Measurements from ENCODE around the gene DNAJB8.

DNAJB8 gene

DNA sequence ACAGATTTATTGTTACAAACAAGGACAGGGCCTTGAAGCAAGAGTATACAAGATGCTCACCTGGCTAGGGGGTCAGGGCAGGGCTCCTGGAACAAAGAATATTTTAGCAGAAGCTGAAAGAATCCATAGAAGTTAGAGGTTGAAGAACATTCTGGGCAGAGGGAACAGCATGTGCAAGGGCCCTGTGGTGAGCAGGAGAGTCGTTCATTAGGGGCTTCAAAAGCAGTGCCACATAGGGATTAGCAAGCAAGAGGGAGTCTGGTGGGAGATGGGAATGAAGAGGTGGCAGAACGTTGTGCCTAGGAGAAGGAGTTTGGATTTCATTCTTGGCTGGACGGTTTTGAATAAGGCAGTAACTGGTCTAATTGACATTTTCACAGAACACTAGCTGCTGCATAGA lies 22.9 kb downstream of the DNAJB8 start:
- Mint-ChIP-seq H3K4me3 (no peak overlapping the region), H3K27ac (no peak overlapping the region), H3K9me3 (peaks cover 9% of the 10 kb centered on the region), H3K4me1 (no peaks in the 10 kb centered on the region), H3K36me3 (ENCODE audit: low read depth) (no peaks in the 10 kb centered on the region), H3K27me3 (ENCODE audit: low read depth) (peaks cover 59% of the 10 kb centered on the region)
- TF ChIP-seq, protein P1, sequence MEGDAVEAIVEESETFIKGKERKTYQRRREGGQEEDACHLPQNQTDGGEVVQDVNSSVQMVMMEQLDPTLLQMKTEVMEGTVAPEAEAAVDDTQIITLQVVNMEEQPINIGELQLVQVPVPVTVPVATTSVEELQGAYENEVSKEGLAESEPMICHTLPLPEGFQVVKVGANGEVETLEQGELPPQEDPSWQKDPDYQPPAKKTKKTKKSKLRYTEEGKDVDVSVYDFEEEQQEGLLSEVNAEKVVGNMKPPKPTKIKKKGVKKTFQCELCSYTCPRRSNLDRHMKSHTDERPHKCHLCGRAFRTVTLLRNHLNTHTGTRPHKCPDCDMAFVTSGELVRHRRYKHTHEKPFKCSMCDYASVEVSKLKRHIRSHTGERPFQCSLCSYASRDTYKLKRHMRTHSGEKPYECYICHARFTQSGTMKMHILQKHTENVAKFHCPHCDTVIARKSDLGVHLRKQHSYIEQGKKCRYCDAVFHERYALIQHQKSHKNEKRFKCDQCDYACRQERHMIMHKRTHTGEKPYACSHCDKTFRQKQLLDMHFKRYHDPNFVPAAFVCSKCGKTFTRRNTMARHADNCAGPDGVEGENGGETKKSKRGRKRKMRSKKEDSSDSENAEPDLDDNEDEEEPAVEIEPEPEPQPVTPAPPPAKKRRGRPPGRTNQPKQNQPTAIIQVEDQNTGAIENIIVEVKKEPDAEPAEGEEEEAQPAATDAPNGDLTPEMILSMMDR (IDR thresholded peaks at IDR 0.05; ENCODE audit: unreplicated experiment in 3 of 3) = no peak

DNA sequence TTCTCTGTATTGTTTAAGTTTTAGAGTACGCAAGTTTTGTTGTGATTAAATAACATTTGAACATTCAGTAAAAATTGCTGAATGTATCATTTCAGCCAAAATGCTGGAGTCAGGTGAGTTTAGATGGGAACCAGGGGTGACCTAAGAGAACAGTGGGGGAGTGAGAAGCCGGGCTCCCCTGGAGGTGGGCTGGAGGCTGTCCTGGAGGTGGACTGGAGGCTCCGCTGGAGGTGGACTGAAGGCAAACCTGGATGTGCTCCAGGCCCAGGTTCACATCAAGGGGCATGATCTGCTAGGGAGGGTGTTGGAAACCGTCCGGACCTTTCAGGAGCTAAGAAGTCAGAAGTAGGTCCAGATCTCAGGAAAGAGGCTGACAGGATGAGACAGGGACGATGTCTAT lies 23.7 kb downstream of the DNAJB8 start:
- Mint-ChIP-seq H3K4me1 (no peaks in the 10 kb centered on the region), H3K9me3 (peaks cover 6% of the 10 kb centered on the region), H3K27ac (no peak overlapping the region), H3K36me3 (ENCODE audit: low read depth) (no peaks in the 10 kb centered on the region), H3K4me3 (no peak overlapping the region), H3K27me3 (ENCODE audit: low read depth) (peaks cover 52% of the 10 kb centered on the region)
- TF ChIP-seq, protein P1 (IDR thresholded peaks at IDR 0.05; ENCODE audit: unreplicated experiment in 3 of 3) = no peak

DNA sequence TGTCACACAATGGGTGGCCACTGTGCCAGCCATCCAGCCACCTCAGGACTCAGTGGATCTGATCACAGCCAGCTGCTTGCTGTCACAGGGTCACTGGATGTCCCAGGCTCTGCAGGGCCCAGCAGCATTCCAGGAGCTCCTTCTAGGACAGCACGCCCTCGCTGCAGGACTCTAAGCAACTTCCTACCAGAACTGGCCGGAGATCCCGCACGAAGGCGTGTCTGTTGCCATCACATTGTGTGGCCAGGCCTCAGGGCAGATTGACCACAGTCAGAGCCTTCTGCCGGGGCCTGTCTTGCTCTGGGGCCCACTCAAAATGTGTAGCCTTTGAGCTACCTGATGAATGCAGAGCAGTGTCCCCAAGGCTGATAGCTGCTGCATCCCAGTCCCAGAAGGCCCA lies 24.6 kb downstream of the DNAJB8 start:
- Mint-ChIP-seq H3K4me3 (no peak overlapping the region), H3K27ac (no peak overlapping the region), H3K4me1 (no peaks in the 10 kb centered on the region), H3K36me3 (ENCODE audit: low read depth) (no peaks in the 10 kb centered on the region), H3K9me3 (peaks cover 3% of the 10 kb centered on the region), H3K27me3 (ENCODE audit: low read depth) (peaks cover 49% of the 10 kb centered on the region)
- TF ChIP-seq, protein P1 (IDR thresholded peaks at IDR 0.05; ENCODE audit: unreplicated experiment in 3 of 3) = no peak

DNA sequence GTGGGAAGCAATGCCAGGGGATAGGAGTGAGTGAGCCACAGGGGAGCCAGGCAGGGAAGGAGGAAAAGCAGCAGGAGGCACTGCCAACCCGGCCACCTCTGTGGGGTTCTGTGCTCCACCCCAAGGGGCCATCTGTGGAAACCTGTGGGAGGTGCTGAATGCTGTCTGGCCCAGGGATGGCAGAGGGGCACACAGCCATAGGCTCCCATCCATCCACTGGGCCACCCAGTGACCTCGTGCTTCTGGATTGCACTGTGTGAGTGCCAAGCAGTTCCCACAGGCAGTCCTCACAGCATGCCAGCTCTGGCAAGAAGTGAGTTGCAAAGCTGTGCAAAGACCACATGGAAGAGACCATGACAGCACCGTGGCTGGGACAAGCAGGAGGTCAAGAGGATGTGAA lies 27.5 kb downstream of the DNAJB8 start:
- Mint-ChIP-seq H3K27ac (no peak overlapping the region), H3K4me3 (no peak overlapping the region), H3K4me1 (no peaks in the 10 kb centered on the region), H3K36me3 (ENCODE audit: low read depth) (no peaks in the 10 kb centered on the region), H3K27me3 (ENCODE audit: low read depth) (peaks cover 59% of the 10 kb centered on the region), H3K9me3 (no peaks in the 10 kb centered on the region)
- TF ChIP-seq, protein P1 (IDR thresholded peaks at IDR 0.05; ENCODE audit: unreplicated experiment in 3 of 3) = no peak

DNA sequence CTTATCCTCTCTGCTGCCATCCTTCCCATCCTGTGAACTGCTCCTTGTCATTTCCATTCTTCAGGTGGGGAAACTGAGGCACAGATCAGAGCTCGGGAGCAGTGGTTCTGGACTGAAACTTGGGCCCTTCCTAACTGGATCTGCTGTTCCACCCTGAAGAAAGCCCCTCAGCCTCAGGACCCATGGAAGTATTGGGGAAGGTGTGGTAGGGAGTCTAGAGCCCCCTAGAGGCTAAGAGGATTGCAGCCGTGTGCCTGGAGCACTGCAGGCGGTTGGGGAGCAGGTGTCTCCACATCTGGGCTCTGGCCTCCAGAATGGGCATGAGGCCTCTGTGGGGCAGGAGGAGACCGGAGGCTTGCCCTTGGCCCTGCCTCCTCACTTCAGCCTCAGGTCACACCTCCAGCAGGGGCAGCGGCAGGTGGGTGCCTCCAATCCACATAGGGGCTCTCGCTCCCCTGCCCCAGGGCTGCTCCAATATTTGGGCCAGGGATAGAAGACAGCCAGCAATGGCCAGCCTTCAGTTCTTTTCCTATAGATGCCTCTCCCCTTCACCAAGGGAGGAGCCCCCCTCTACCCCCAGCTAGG lies 28.1 kb downstream of the DNAJB8 start:
- Mint-ChIP-seq H3K36me3 (ENCODE audit: low read depth) (no peaks in the 10 kb centered on the region), H3K4me3 (no peak overlapping the region), H3K27ac (no peak overlapping the region), H3K9me3 (no peaks in the 10 kb centered on the region), H3K4me1 (no peaks in the 10 kb centered on the region), H3K27me3 (ENCODE audit: low read depth) (peaks cover 59% of the 10 kb centered on the region)
- TF ChIP-seq, protein P1 (IDR thresholded peaks at IDR 0.05; ENCODE audit: unreplicated experiment in 3 of 3) = peak in 1 of 3 experiments; percentile 23

DNA sequence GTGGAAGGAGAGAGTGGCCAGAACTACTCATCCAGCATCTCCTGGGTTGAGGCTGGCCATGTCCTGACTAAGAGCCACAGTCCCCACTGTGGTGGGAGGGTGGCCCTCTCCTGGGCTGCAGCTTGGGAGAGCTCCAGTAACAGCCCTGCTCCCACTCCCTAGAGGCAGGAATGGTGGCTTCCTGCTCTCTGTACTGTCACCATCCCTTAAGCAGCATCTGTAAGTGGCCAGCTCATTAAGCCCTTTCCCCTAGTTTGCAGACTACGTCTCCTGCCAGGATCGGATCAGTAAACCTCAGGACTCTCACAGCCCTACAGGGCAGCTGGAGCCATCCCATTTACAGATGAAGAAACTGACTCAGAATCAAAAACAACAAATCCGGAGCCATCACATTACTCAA lies 30.5 kb downstream of the DNAJB8 start:
- Mint-ChIP-seq H3K27ac (no peak overlapping the region), H3K9me3 (no peaks in the 10 kb centered on the region), H3K36me3 (ENCODE audit: low read depth) (no peaks in the 10 kb centered on the region), H3K27me3 (ENCODE audit: low read depth) (peaks cover 72% of the 10 kb centered on the region), H3K4me3 (no peak overlapping the region), H3K4me1 (peaks cover 12% of the 10 kb centered on the region)
- TF ChIP-seq, protein P1 (IDR thresholded peaks at IDR 0.05; ENCODE audit: unreplicated experiment in 3 of 3) = no peak

Data from nephron (organoid).